HepG2 (cell line): Measurements from ENCODE around the gene NMT2. TPM values are rescaled to one million over a fixed set of nuclear protein-coding genes. Genes with fewer than 3 reads are reported as not detected.

Experiments used
- CENPX ChIP-seq: sonication (generic); formaldehyde crosslinking; IDR thresholded peaks from 2 replicates; pipeline ENCODE4 v1.9.0; 2021; ENCODE audit warnings: mild to moderate bottlenecking, missing genetic modification reagents, moderate library complexity
- FOXK2 ChIP-seq: fragments of 450-650 bp; IDR thresholded peaks from 2 replicates; pipeline ENCODE4 v1.6.1; 2016
- GATAD1 ChIP-seq: IDR thresholded peaks from 2 replicates; pipeline ENCODE4 v1.6.1; 2016; ENCODE audit warnings: missing genetic modification reagents, missing compliant biosample characterization
- HDAC6 ChIP-seq: fragments of 200-600 bp; sonication (generic); IDR thresholded peaks from 2 replicates; pipeline ENCODE4 v1.7.0; 2017; ENCODE audit warnings: mild to moderate bottlenecking, antibody characterized with exemption, low read length, low read depth
- HMGA1 ChIP-seq: sonication (generic); formaldehyde crosslinking; conservative IDR thresholded peaks from 2 replicates; pipeline ENCODE4 v1.4.0; 2020; ENCODE audit warnings: missing genetic modification reagents
- NCOA1 ChIP-seq: sonication (generic); formaldehyde crosslinking; IDR thresholded peaks from 2 replicates; pipeline ENCODE4 v1.9.0; 2021; ENCODE audit warnings: missing genetic modification reagents
- NPAS2 ChIP-seq: sonication (generic); formaldehyde crosslinking; IDR thresholded peaks from 2 replicates; pipeline ENCODE4 v1.8.0; 2022; ENCODE audit warnings: mild to moderate bottlenecking, missing genetic modification reagents, borderline replicate concordance
- PBX3 ChIP-seq: sonication (generic); formaldehyde crosslinking; IDR thresholded peaks from 2 replicates; pipeline ENCODE4 v1.8.1; 2023; ENCODE audit warnings: missing genetic modification reagents, inconsistent platforms, borderline replicate concordance
- RBM22 ChIP-seq: fragments of 200-400 bp; formaldehyde crosslinking; optimal IDR thresholded peaks from 2 replicates; pipeline ENCODE3; 2017; ENCODE audit warnings: mild to moderate bottlenecking, low read length, moderate library complexity
- TARDBP ChIP-seq: sonication (generic); formaldehyde crosslinking; IDR thresholded peaks from 2 replicates; pipeline ENCODE4 v1.8.0; 2022; ENCODE audit warnings: mild to moderate bottlenecking, missing genetic modification reagents
- ZBED4 ChIP-seq: sonication (generic); formaldehyde crosslinking; IDR thresholded peaks from 2 replicates; pipeline ENCODE4 v1.4.0; 2020; ENCODE audit warnings: missing genetic modification reagents, borderline replicate concordance
- ZHX2 ChIP-seq, 2 experiments: sonication (generic) in 1 of 2; formaldehyde crosslinking in 1 of 2; IDR thresholded peaks; 2 replicates each; pipeline versions ENCODE4 v1.6.1 to v1.9.0; 2014 to 2022; ENCODE audit warnings: antibody characterized with exemption in 1 of 2, borderline replicate concordance in 1 of 2, inconsistent platforms in 1 of 2, low read depth in 1 of 2, missing genetic modification reagents in 1 of 2
- ZMAT3 ChIP-seq: sonication (generic); formaldehyde crosslinking; conservative IDR thresholded peaks from 2 replicates; pipeline ENCODE4 v1.7.0; 2021; ENCODE audit warnings: missing genetic modification reagents
- ZMYM2 ChIP-seq: sonication (generic); formaldehyde crosslinking; IDR thresholded peaks from 2 replicates; pipeline ENCODE4 v1.8.0; 2022; ENCODE audit warnings: mild to moderate bottlenecking, missing genetic modification reagents
- ZNF549 ChIP-seq: sonication (generic); formaldehyde crosslinking; IDR thresholded peaks from 2 replicates; pipeline ENCODE4 v1.5.0; 2020; ENCODE audit warnings: missing genetic modification reagents
- ZNF709 ChIP-seq: sonication (generic); formaldehyde crosslinking; IDR thresholded peaks from 2 replicates; pipeline ENCODE4 v1.5.0; 2020; ENCODE audit warnings: mild to moderate bottlenecking, missing genetic modification reagents
- ZNF740 ChIP-seq: sonication (generic); formaldehyde crosslinking; IDR thresholded peaks from 2 replicates; pipeline ENCODE4 v1.4.0; 2020; ENCODE audit warnings: missing genetic modification reagents
- polyA plus RNA-seq, 8 experiments: library from polyadenylated mRNA; depleted of rRNA in 3 of 8; stranded (reverse) in 7 of 8; unstranded in 1 of 8; fragments of >200 nt; fragmentation: Illumina TruSeq in 4 of 8; extraction: Trizol in 4 of 8; gene quantifications; 2 replicates each; pipeline versions ENCODE4 v1.2.1 to v1.2.3, GENCODE V29; 2011 to 2016; ENCODE audit warnings: low read depth in 4 of 8, missing spikeins in 1 of 8, mixed read lengths in 1 of 8; ENCODE audit not compliant: insufficient read depth in 1 of 8
- total RNA-seq, 5 experiments: library from RNA; depleted of rRNA; stranded (reverse); fragments of >200 nt; fragmentation: Illumina TruSeq; extraction: Trizol; gene quantifications; 2 replicates each; pipeline ENCODE4 v1.2.3, GENCODE V29; 2016; ENCODE audit warnings: low read depth in 1 of 5

The NMT2 gene
- total and polyA plus RNA-seq, 2 of the 13 experiments (the other 11 are each of a cell fraction or from before 2014, with no cell fraction given) = 10.1 to 23.8 TPM

GRCh38 chr10:15097011-15097812 is 71.3 kb downstream of the NMT2 start, which contains the start of gene RPP38 (continued):
- no peak for TF ChIP-seq CENPX (CRISPR knock-in tag)
- no peak for TF ChIP-seq HMGA1
- peak; percentile 96 for TF ChIP-seq NCOA1 (CRISPR knock-in tag)
- TF ChIP-seq ZMYM2 = 0 out of 2 replicates have a peak, but pooled peaks have one; percentile 27
- 0 out of 2 replicates have a peak, but pooled peaks have one; percentile 5 for TF ChIP-seq PBX3 (CRISPR knock-in tag)
- no peak for TF ChIP-seq HDAC6
- no peak; the same call in 1 of the 2 replicates for TF ChIP-seq ZHX2 (IDR thresholded peaks at IDR 0.05; ENCODE audit: low read depth)
- TF ChIP-seq ZHX2 (CRISPR knock-in tag; IDR thresholded peaks at IDR 0.05; ENCODE audit: borderline replicate concordance) = 0 out of 2 replicates have a peak, but pooled peaks have one; percentile 79
- peak; percentile 73; the same call in 1 of the 2 replicates for TF ChIP-seq ZBED4
- TF ChIP-seq ZNF740 (CRISPR knock-in tag) = peak; percentile 19; the same call in 1 of the 2 replicates
- TF ChIP-seq ZMAT3 (CRISPR knock-in tag) = peak; percentile 93
- TF ChIP-seq ZNF549 (CRISPR knock-in tag) = peak; percentile 62; the same call in 1 of the 2 replicates
- TF ChIP-seq NPAS2 (CRISPR knock-in tag) = no peak
- TF ChIP-seq TARDBP (CRISPR knock-in tag) = 0 out of 2 replicates have a peak, but pooled peaks have one; percentile 41
- no peak for TF ChIP-seq FOXK2
- peak; percentile 74 for TF ChIP-seq ZNF709
- peak; percentile 87 for TF ChIP-seq GATAD1 (CRISPR knock-in tag)
- peak; percentile 55 for TF ChIP-seq RBM22
